HepG2 (cell line): ENCODE data around the gene ALG9. TPM values are rescaled to one million over a fixed set of nuclear protein-coding genes. Genes with fewer than 3 reads are reported as not detected.

Source experiments
- ATAC-seq: fragments of 200-7000 bp; cut with Tn5 transposase; 3 replicates; pipeline ENCODE4 v1.9.1; 2020; ENCODE audit warnings: mild to moderate bottlenecking, moderate library complexity
- BruUV-seq: library from RNA; stranded (reverse); fragments of 400-500 nt; replicated peaks from 2 replicates; lab custom pipeline; 2021; lab: Mats Ljungman, UMichigan
- CTCF ChIA-PET: fragments of 300-600 bp; formaldehyde crosslinking; extraction: SDS; loops from one replicate; lab custom pipeline; 2021; ENCODE audit warnings: low total read pairs, inconsistent platforms, low intra/inter-chr PET ratio; lab: Yijun Ruan, JAX
- POLR2A ChIA-PET: fragments of 350-600 bp; sonication (Branson Sonifier 250); formaldehyde crosslinking; loops from one replicate; lab custom pipeline; 2020; ENCODE audit warnings: antibody characterized with exemption, inconsistent platforms; lab: Yijun Ruan, JAX
- DNase-seq: peaks from one replicate; pipeline ENCODE4 v3.0.0-alpha.2; 2015; ENCODE audit warnings: low spot score
- FAIRE-seq: peaks from 3 replicates; lab custom pipeline; 2011; peaks lifted over from hg19 to GRCh38; lab: Jason Lieb, UNC
- H2AFZ ChIP-seq: one replicate; pipeline ENCODE4 v1.6.1; 2011; ENCODE audit warnings: low read length, inconsistent platforms
- H3K27ac ChIP-seq: fragments of 300-600 bp; 3 replicates; pipeline ENCODE4 v1.8.0; 2011; ENCODE audit warnings: mixed run types, mild to moderate bottlenecking, mixed read lengths, low read length, inconsistent platforms; ENCODE audit not compliant: insufficient read depth; ENCODE audit errors: extremely low read length
- H3K27me3 ChIP-seq, 2 experiments: fragments of 200-600 bp in 1 of 2; 2 replicates in 1 of 2; 3 replicates in 1 of 2; pipeline versions ENCODE4 v1.6.0 to v1.8.0; 2011; ENCODE audit warnings: low read length in 2 of 2, mild to moderate bottlenecking in 2 of 2, moderate library complexity in 2 of 2, inconsistent platforms in 1 of 2; ENCODE audit not compliant: insufficient read depth in 2 of 2, control insufficient read depth in 1 of 2
- H3K36me3 ChIP-seq, 2 experiments: fragments of 200-600 bp in 1 of 2; replicated peaks in 1 of 2; 2 replicates in 1 of 2; 3 replicates in 1 of 2; pipeline versions ENCODE4 v1.5.1 to v1.8.0; 2011; ENCODE audit warnings: low read length in 2 of 2, inconsistent platforms in 1 of 2; ENCODE audit not compliant: insufficient read depth in 2 of 2, control insufficient read depth in 1 of 2
- H3K4me1 ChIP-seq: 2 replicates; pipeline ENCODE4 v1.5.1; 2012; ENCODE audit warnings: low read length, inconsistent platforms; ENCODE audit not compliant: insufficient read depth
- H3K4me2 ChIP-seq: 2 replicates; pipeline ENCODE4 v1.6.0; 2011; ENCODE audit warnings: low read depth, low read length, inconsistent platforms
- H3K4me3 ChIP-seq, 3 experiments: fragments of 200-600 bp in 1 of 3; sonication (generic), shearing (Covaris generic) in 1 of 3; replicated peaks in 1 of 3; 2 replicates each; pipeline ENCODE4 v1.5.1; 2011 to 2016; ENCODE audit warnings: low read length in 3 of 3, inconsistent platforms in 2 of 3, low read depth in 2 of 3, mild to moderate bottlenecking in 2 of 3, control low read depth in 1 of 3, mixed read lengths in 1 of 3; ENCODE audit not compliant: insufficient read depth in 1 of 3
- H3K79me2 ChIP-seq: one replicate; pipeline ENCODE4 v1.6.1; 2011; ENCODE audit warnings: low read length, inconsistent platforms; ENCODE audit not compliant: insufficient read depth
- H3K9ac ChIP-seq: 2 replicates; pipeline ENCODE4 v1.6.0; 2011; ENCODE audit warnings: mild to moderate bottlenecking, low read depth, low read length, inconsistent platforms; ENCODE audit not compliant: insufficient read depth
- H3K9me3 ChIP-seq: 2 replicates; pipeline ENCODE4 v1.5.1; 2012; ENCODE audit warnings: mild to moderate bottlenecking, low read length
- H4K20me1 ChIP-seq: 2 replicates; pipeline ENCODE4 v1.6.0; 2011; ENCODE audit warnings: inconsistent platforms, mild to moderate bottlenecking, low read length, moderate library complexity; ENCODE audit not compliant: insufficient read depth
- ATRX ChIP-seq: sonication (generic); formaldehyde crosslinking; IDR thresholded peaks from 2 replicates; pipeline ENCODE4 v1.4.0; 2020; ENCODE audit warnings: missing genetic modification reagents, borderline replicate concordance
- CHD4 ChIP-seq: fragments of 200-600 bp; sonication (generic); IDR thresholded peaks from 2 replicates; pipeline ENCODE4 v1.7.0; 2017; ENCODE audit warnings: mild to moderate bottlenecking, low read length, borderline replicate concordance
- CREB1 ChIP-seq, 2 experiments: fragments of 450-650 bp in 1 of 2; IDR thresholded peaks; 2 replicates each; pipeline ENCODE4 v1.6.1; 2016 to 2017; ENCODE audit warnings: control low read depth in 1 of 2, mild to moderate bottlenecking in 1 of 2, missing compliant biosample characterization in 1 of 2, missing genetic modification characterization in 1 of 2
- EEA1 ChIP-seq: sonication (generic); formaldehyde crosslinking; IDR thresholded peaks from 2 replicates; pipeline ENCODE4 v1.5.1; 2020; ENCODE audit warnings: mild to moderate bottlenecking, missing genetic modification reagents, borderline replicate concordance
- IRX3 ChIP-seq: sonication (generic); formaldehyde crosslinking; IDR thresholded peaks from 2 replicates; pipeline ENCODE4 v1.8.1; 2023; ENCODE audit warnings: mild to moderate bottlenecking, low read depth, missing genetic modification reagents, borderline replicate concordance
- RAD51 ChIP-seq: fragments of 450-650 bp; IDR thresholded peaks from 2 replicates; pipeline ENCODE4 v1.6.1; 2016; ENCODE audit warnings: borderline replicate concordance
- RARA ChIP-seq: IDR thresholded peaks from 2 replicates; pipeline ENCODE4 v1.6.1; 2016; ENCODE audit warnings: missing genetic modification reagents, missing compliant biosample characterization
- STAT5B ChIP-seq: sonication (generic); formaldehyde crosslinking; IDR thresholded peaks from 2 replicates; pipeline ENCODE4 v1.4.0; 2020; ENCODE audit warnings: missing genetic modification reagents
- XRCC5 ChIP-seq: fragments of 200-400 bp; formaldehyde crosslinking; optimal IDR thresholded peaks from 2 replicates; pipeline ENCODE3; 2017; ENCODE audit warnings: mild to moderate bottlenecking, low read length
- ZFAT ChIP-seq: sonication (generic); formaldehyde crosslinking; conservative IDR thresholded peaks from 2 replicates; pipeline ENCODE4 v1.8.1; 2023; ENCODE audit warnings: missing genetic modification reagents, inconsistent platforms
- ZNF496 ChIP-seq: sonication (generic); formaldehyde crosslinking; IDR thresholded peaks from 2 replicates; pipeline ENCODE4 v1.8.1; 2023; ENCODE audit warnings: mild to moderate bottlenecking, moderate library complexity, missing genetic modification reagents; ENCODE audit not compliant: insufficient replicate concordance
- ZNF629 ChIP-seq: sonication (generic); formaldehyde crosslinking; conservative IDR thresholded peaks from 2 replicates; pipeline ENCODE4 v1.5.0; 2020; ENCODE audit warnings: missing genetic modification reagents
- ZNF724P ChIP-seq: sonication (generic); formaldehyde crosslinking; IDR thresholded peaks from 2 replicates; pipeline ENCODE4 v1.8.0; 2022; ENCODE audit warnings: missing genetic modification reagents, borderline replicate concordance
- WGBS: methylation state at CpG from one replicate; pipeline ENCODE4 v1.1.6; 2017; ENCODE audit warnings: low lambda C conversion rate; 5-methylcytosine and 5-hydroxymethylcytosine counted together
- in situ Hi-C: cut with HindIII; loops from 2 replicates; pipeline ENCODE4 v1.10.0; 2017; ENCODE audit warnings: low pct_unique_long_range_greater_than_20kb; ENCODE audit not compliant: extremely low pct_ligation_motif_present
- intact Hi-C: fragments of 100-400 bp; cut with micrococcal nuclease; formaldehyde crosslinking; loops from one replicate; pipeline ENCODE4 v1.10.0; 2022; ENCODE audit not compliant: unreplicated experiment
- polyA plus RNA-seq, 8 experiments: library from polyadenylated mRNA; depleted of rRNA in 3 of 8; stranded (reverse) in 7 of 8; unstranded in 1 of 8; fragments of >200 nt; fragmentation: Illumina TruSeq in 4 of 8; extraction: Trizol in 4 of 8; gene quantifications; 2 replicates each; pipeline versions ENCODE4 v1.2.1 to v1.2.3, GENCODE V29; 2011 to 2016; ENCODE audit warnings: low read depth in 4 of 8, missing spikeins in 1 of 8, mixed read lengths in 1 of 8; ENCODE audit not compliant: insufficient read depth in 1 of 8
- total RNA-seq, 5 experiments: library from RNA; depleted of rRNA; stranded (reverse); fragments of >200 nt; fragmentation: Illumina TruSeq; extraction: Trizol; gene quantifications; 2 replicates each; pipeline ENCODE4 v1.2.3, GENCODE V29; 2016; ENCODE audit warnings: low read depth in 1 of 5
- TF ChIP-seq, protein P1 (sequence below): sonication (generic); formaldehyde crosslinking; IDR thresholded peaks from 2 replicates; pipeline ENCODE4 v1.4.0; 2020; ENCODE audit warnings: missing genetic modification reagents, mild to moderate bottlenecking, borderline replicate concordance
- TF ChIP-seq, protein P2 (sequence below): sonication (generic); formaldehyde crosslinking; IDR thresholded peaks from 2 replicates; pipeline ENCODE4 v1.8.1; 2023; ENCODE audit warnings: mild to moderate bottlenecking, moderate library complexity, missing genetic modification reagents
- TF ChIP-seq, protein P3 (sequence below), 2 experiments: sonication (generic) in 1 of 2; formaldehyde crosslinking in 1 of 2; IDR thresholded peaks; 2 replicates each; pipeline versions ENCODE4 v1.5.1 to v1.6.1; 2011 to 2020; ENCODE audit warnings: borderline replicate concordance in 1 of 2, low read depth in 1 of 2, low read length in 1 of 2, mild to moderate bottlenecking in 1 of 2, missing genetic modification reagents in 1 of 2, moderate library complexity in 1 of 2
- TF ChIP-seq, protein P4 (sequence below): sonication (generic); formaldehyde crosslinking; IDR thresholded peaks from 2 replicates; pipeline ENCODE4 v1.8.0; 2022; ENCODE audit warnings: mild to moderate bottlenecking, missing genetic modification reagents, borderline replicate concordance

ALG9 gene
- total and polyA plus RNA-seq, 2 of the 13 experiments (the other 11 are each of a cell fraction or from before 2014, with no cell fraction given), result 39.4 to 40.6 TPM

DNA sequence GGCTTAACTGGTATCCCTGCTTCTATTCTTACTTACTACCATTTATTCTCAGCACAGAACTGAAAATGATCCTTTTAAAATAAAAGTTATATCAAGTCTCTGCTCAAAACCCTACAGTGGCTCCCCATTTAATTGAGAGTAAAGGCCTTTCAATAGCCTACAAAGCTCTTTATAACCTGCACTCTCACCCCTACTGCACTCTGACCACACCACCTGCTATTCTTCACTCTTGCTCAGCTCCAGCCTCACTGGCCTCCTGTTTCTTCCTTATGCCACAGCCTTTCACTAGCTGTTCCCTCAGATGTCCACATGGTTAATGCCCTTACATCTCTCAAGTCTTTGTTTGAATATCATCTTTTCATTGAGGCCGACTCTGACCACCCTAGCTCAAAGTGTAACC is 64.3 kb downstream of the ALG9 start:
- in situ Hi-C loops, result no loop called here
- H3K4me3 ChIP-seq, result no peak overlapping the region
- peaks cover 2% of the 10 kb centered on the region; the same call in 1 of the 2 replicates for H3K4me1 ChIP-seq
- CTCF ChIA-PET, result no interaction called here
- no peak overlapping the region for H3K9ac ChIP-seq
- H4K20me1 ChIP-seq, result no peaks in the 10 kb centered on the region
- ATAC-seq (no peak), DNase-seq (no peak), FAIRE-seq (no peak)
- no peaks in the 10 kb centered on the region for H3K9me3 ChIP-seq
- POLR2A ChIA-PET, result no interaction called here
- 88% methylated on average over 1 of the region's 1 CpG for WGBS
- BruUV-seq, result no TSS peak
- H3K79me2 ChIP-seq, result no peaks in the 10 kb centered on the region
- no peak overlapping the region for H3K27ac ChIP-seq
- no peak overlapping the region for H2AFZ ChIP-seq
- peaks cover 14 to 39% of the 10 kb centered on the region in 2 experiments for H3K36me3 ChIP-seq
- no peak overlapping the region for H3K4me2 ChIP-seq
- intact Hi-C loops, result no loop called here
- no peaks in the 10 kb centered on the region for H3K27me3 ChIP-seq
- TF ChIP-seq RARA (no peak), EEA1 (CRISPR knock-in tag) (no peak), ATRX (no peak), XRCC5 (no peak), ZFAT (CRISPR knock-in tag) (no peak), STAT5B (CRISPR knock-in tag) (no peak), RAD51 (no peak), ZNF629 (CRISPR knock-in tag) (no peak), ZNF724P (CRISPR knock-in tag) (no peak), IRX3 (no peak), CREB1 (IDR thresholded peaks at IDR 0.05) (no peak), CREB1 (CRISPR knock-in tag; IDR thresholded peaks at IDR 0.05) (no peak), CHD4 (no peak), ZNF496 (CRISPR knock-in tag) (no peak)
- TF ChIP-seq, protein P1, sequence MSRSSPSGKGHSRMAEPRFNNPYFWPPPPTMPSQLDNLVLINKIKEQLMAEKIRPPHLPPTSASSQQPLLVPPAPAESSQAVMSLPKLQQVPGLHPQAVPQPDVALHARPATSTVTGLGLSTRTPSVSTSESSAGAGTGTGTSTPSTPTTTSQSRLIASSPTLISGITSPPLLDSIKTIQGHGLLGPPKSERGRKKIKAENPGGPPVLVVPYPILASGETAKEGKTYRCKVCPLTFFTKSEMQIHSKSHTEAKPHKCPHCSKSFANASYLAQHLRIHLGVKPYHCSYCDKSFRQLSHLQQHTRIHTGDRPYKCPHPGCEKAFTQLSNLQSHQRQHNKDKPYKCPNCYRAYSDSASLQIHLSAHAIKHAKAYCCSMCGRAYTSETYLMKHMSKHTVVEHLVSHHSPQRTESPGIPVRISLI, result no peak
- TF ChIP-seq, protein P2, sequence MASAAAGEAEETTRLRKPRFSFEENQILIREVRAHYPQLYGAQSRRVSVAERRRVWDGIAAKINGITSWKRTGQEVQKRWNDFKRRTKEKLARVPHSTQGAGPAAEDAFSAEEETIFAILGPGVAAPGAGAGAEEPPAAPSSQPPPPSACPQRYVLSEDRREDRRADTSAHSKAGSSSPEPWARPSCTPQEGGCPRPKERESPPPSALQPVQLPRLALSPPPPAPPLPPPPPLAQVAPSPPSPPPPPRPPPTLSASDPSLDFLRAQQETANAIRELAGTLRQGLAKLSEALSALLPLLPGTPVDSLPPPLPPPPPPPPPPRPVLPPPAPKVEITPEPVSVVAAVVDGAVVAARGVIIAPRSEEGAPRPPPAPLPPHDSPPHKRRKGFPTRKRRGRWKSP (CRISPR knock-in tag), result no peak
- TF ChIP-seq, protein P3, sequence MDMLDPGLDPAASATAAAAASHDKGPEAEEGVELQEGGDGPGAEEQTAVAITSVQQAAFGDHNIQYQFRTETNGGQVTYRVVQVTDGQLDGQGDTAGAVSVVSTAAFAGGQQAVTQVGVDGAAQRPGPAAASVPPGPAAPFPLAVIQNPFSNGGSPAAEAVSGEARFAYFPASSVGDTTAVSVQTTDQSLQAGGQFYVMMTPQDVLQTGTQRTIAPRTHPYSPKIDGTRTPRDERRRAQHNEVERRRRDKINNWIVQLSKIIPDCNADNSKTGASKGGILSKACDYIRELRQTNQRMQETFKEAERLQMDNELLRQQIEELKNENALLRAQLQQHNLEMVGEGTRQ (IDR thresholded peaks at IDR 0.05; ENCODE audit: low read depth, low read length), result no peak
- TF ChIP-seq, protein P3 (CRISPR knock-in tag; IDR thresholded peaks at IDR 0.05; ENCODE audit: borderline replicate concordance), result no peak
- TF ChIP-seq, protein P4, sequence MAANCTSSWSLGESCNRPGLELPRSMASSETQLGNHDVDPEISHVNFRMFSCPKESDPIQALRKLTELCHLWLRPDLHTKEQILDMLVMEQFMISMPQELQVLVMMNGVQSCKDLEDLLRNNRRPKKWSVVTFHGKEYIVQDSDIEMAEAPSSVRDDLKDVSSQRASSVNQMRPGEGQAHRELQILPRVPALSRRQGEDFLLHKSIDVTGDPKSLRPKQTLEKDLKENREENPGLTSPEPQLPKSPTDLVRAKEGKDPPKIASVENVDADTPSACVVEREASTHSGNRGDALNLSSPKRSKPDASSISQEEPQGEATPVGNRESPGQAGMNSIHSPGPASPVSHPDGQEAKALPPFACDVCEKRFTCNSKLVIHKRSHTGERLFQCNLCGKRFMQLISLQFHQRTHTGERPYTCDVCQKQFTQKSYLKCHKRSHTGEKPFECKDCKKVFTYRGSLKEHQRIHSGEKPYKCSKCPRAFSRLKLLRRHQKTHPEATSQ (CRISPR knock-in tag), result no peak
